ENCODE results near the gene CGNL1.

CGNL1 gene

DNA sequence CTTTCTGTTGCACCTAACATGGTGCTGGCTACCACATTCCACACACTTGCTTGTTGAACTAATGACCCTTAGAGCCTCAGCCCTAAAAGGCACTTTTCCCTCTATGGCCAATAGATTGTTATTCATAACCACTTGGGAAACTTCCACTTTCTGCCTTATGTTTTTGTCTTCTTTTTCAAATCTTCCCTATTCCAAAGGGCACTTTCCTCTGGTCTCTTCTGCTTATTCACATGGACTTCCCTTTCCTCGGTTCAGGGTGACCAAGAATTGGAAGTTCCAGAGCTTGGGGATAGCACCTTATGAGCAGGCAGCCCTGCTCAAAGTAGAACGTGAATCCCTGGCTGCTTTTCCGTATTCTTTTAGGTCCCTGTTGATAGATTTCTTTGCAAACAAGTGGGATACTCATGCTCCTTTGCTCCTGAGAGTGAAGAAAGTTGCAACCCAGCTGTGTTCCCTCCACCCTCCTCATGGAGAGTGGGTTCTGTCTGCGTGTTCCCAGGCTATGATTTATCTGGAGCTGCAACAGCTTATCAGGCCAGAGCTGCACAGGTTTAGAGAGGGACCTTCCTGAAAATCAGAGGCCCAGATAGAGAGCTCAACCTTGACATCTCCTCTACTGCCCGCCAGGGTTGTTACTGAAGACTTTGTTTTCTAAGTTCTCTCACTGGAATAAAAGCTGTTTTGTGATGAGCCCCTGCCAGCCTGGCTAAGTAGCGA is 156.6 kb downstream of the CGNL1 start:
- no peak for DNase-seq

DNA sequence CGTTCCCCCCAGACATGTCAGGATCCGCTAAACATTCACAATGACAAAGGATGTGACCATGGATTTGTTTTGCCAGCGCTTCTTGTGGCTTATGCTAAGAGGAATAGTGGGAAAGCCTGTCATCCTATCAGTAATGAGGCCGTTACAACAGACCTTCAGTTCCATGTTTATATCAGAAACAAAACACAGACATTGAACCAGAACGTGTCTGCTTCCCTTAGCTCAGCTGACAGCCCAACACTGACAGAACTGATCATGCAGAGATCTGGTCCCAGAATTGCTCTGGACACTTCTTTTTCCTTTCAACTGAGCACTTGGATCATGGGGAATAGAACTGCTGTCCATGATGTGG is 157.1 kb downstream of the CGNL1 start:
- DNase-seq, result no peak

DNA sequence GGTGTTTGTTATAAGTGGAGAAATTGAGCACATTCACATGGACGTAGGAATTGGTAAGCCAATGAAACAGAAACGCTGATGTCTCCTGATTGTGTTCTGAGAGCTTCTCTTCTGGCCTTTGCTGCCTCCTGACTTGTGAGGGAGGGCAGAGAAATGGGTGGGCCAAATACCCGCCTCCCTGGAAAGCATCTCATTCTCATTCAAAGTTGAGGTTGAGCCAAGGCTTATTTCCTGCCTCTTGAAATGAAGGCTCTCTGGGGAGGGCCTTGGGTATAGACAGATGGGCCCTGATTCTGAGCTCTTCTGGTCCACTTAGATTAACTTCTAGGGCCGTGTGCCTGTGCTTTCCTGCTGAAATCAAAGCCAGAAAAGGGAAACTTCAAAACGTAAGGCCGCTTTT is 158.0 kb downstream of the CGNL1 start:
- DNase-seq, result no peak

- no peak for DNase-seq
Measured at GRCh38 chr15:57537072-57537471, 160.8 kb downstream of the CGNL1 start.

DNA sequence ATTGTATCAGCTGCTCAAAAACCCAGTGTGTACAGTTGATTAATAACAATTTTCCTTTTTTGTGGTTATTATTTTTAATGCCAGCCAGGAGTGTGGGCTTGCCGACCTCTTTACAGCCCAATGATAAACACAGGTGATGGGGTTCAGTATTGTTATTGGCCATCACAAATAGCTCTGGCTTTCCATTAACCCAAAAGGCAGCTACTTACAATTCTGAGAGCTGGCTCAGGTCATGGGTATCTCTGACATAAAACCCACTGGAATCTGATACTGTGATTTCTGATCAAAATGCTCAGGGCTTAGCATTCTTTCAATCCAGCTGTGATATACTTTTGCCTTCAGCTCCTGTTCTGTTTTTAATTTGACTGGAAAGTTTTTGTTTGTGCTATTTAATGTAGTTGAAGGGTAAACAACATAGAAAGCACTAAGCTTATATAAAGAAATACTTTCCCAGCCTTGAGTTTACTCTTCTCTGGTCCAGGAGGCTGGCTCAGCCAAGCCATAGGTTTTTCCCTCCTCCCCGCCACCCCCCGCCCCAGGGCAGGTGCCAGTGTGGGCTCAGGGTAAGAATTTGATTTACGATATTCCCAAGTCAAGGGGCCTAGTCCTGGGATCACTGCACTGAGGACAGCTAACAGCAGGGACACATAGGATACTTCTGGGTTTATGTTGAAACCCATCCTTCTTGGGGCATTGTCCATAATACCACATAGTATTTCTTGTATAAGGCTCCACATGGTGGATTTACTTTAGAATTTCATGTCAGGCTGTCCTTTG is 161.4 kb downstream of the CGNL1 start:
- DNase-seq, result no peak

- DNase-seq, result no peak
Measured at GRCh38 chr15:57538265-57538529, 161.9 kb downstream of the CGNL1 start.

GRCh38 chr15:57538821-57539220 is 162.5 kb downstream of the CGNL1 start:
- DNase-seq, result no peak

DNA sequence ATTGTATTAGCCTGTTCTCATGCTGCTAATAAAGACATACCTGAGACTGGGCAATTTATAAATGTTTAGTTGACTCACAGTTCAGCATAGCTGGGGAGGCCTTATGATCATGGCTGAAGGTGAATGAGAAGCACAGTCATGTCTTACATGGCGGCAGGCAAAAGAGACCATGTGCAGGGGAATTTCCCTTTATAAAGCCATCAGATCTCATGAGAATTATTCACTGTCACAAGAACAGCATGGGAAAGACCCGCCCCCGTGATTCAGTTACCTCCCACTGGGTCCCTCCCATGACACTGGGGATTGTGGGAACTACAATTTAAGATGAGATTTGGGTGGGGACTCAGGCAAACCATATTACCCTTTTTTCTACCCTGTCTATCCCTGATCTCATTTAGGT is 163.9 kb downstream of the CGNL1 start:
- DNase-seq, result no peak

GRCh38 chr15:57540736-57541135 is 164.4 kb downstream of the CGNL1 start:
- DNase-seq, result no peak

GRCh38 chr15:57541271-57541670 is 165.0 kb downstream of the CGNL1 start:
- no peak for DNase-seq

DNA sequence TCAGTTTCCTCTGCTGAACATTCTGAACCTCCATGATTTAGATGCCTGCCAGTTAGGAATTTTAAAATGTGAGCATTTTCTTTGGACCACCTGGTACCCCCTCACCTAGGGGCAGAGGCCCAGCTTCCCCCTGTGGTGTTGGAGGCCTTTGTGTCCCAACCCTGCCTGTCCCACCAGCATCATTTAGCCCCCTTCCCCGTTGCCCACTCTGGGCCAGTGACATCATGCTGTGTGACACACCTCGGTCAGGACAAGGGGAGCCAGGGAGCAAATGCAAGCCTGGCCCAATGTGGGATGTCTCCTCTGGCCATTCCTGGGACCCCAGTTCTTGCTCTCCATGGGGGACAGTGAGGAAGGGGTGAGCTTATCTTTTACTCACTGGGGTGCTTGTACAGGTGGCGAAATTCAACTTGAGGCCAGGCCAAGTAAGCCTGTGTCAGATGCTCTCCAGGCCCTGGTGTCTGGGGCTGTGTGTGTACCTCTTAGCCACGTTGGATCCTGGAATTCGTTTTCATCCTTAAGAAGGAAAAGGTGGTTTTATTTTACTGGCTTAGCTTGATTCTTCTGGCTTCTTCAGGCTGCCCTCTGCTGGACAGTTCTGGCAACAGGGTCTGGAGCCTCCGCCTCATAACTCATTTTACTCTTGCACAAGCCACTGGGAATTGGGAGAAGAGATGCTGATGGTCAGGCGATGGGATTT is 165.7 kb downstream of the CGNL1 start:
- DNase-seq, result no peak

DNA sequence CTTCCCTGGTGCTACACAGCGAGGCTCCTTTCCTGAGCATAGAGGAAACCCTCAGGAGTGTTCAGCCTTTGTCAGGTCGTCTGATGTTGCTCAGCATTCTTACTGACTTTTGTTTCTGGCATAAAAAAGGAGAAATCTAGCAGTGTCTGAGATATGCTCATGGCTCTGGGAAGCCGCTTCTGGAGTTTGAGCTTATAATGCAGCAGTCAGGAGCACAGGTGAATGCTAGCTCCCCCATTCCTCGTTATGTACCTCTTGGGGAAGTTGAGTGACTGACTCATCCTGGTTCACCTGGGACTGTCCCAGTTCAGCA is 166.2 kb downstream of the CGNL1 start:
- no peak for DNase-seq

DNA sequence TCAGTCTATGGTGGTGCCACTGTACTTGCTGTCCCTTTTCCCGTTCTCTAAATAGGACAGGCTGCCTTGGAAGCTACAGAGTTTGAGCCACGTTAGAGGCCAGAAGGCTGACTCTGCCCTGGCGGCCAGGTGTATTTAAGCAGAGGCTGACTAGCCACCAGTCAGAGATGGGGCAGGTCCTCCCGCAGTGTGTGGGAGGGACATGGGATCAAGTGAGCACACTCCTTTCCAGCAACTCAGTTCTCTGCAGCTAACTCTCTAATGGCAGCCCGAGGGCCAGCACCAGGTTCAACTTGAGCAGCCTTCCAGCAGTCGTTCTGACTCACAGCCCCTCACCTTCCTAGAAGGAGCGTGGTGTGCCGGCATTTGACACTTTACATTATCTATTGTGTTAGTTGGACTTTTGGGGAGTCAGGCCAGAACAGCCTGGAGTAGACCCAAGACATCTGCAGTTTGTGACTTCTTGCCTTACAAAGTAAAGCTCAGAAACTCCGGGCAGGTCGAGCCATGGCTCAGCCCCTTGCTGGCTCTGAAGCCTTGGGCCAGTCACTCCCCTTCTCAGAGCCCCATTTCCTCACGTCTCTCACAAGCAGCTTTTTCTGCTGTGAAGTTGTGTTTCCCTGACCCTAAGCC is 168.7 kb downstream of the CGNL1 start:
- DNase-seq, result no peak

- no peak for DNase-seq
Measured at GRCh38 chr15:57545995-57546394, 169.7 kb downstream of the CGNL1 start.

DNA sequence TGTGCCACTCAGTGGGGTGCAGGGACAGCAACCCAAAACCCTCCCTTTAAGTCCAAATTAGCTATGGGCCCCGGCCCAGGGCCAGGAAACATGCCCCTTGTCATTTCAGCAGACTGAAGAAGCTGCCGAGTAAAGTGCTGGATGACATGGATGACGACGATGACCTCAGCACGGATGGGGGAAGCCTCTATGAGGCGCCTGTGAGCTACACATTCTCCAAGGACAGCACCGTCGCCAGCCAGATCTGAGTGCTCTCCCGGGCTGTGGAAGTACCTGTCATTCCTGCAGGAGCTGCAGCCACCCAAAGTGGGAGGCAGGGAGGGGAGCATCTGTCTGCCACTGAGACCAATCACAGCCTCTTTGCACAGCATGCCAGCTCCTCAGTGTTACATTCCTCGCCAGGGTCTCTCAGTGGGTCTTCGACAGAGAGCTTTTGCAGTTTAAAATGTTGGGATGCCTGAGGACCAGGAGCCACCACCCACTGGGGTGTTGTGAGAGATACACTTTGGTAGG is 171.0 kb downstream of the CGNL1 start:
- no peak for DNase-seq

- DNase-seq, result no peak
Measured at GRCh38 chr15:57548351-57548750, 172.0 kb downstream of the CGNL1 start.

- no peak for DNase-seq
Measured at GRCh38 chr15:57548835-57549234, 172.5 kb downstream of the CGNL1 start.

DNA sequence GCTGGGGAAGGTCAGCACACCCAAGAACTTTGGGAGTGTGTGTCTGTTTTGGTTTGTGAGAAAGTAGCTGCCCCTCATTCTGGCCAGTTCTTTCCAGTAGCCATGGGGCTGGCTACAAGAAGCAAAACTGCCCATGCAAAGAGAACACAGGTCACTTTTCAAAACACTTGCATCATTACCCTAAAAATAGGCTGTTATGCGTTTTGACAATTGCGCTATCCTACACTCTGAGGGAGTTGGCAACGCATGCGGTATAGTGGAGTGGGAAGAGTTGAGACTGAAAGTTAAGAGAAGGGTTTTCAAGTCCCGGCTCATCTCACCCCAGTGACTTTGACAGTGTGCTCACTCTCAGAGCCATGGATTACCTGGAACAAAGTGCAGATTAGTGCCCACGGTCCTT is 173.6 kb downstream of the CGNL1 start:
- no peak for DNase-seq

DNA sequence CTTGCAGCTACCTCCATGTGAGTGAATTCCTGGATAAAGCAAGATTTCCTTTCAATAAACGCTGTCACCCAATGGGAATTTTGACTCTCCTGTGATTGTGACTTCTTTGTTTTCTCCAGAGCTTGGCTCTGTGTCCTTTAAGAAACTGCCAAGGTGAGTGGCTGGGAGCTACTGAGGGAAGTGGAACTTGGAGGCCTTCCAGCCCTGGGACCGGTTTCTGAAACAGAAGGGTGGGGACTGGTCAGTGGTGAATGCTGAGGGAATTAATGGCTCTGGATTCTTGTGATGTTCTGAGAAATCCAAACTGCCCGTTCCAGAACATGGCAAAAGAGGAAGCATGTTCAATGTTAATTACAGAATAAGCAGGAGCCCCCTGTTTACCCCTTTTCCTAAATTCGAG is 174.3 kb downstream of the CGNL1 start:
- no peak for DNase-seq

DNA sequence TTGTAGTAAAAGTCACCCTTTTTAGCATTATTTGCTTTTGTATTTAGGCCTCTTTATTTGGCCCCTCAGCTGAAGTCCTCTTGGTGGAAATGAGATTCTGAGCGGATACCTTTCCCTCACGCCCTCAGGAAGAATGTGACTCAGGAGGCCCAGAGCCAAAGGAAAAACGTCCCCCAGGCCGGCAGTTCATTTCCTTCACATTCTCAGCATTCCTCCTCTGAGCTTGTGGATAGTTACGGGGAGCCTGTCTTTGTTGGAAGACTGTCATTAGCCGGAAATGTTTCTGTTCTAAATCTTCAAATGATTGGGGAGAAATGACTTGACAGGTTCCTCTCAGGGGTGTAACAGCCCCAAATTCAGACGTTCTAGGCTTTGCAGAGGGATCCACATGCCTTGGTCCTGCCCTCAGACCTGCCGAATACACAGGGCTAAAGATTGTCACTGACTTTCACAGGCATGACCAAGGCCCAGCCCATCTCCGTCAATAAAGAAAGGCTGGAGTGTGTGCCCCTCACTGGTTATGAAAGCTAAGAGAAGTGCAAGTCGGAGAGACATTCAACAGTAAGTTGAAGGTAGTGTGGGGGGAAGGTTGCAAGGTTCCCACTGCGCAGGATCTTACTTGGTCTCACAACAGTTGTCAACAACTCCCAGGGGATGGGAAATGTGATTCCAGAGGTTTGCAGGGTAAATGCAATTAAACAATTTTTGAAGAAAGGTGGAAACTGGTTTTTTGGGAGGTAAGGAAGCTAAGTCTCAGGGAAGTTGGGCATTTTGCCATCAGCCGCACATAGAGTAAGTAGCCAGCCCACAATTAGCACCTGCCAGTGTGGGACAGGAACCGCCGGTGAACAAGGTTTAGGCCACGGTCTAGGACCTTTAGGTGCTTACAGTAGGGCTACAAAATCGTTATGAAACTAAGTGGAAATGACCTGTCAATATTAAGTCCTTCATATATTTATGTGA is 175.7 kb downstream of the CGNL1 start:
- DNase-seq, result no peak

- DNase-seq, result no peak
Measured at GRCh38 chr15:57552678-57553334, 176.5 kb downstream of the CGNL1 start.

DNA sequence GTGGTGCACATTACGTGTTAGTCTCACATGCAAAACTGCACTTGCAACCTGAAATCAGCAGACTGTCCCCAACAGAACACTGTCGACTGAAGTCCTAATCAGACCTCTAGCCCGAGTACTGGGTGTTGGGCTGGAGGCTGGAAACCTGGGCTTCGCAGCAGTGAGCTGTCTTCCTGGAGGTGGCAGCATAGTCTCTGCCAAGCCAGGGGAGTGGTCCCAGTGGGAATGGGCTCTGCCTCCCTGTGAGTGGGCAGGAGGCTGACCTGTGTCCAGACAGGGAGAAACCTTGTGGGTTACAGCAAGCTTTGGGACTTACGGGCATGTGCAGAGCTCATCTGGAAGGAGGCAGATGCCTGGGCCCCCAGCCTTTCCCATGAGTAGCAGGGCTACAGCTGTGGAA is 177.2 kb downstream of the CGNL1 start:
- no peak for DNase-seq
